GM18861 (cell line): ENCODE results near the gene ARL6IP5.

Experiments used
- ATAC-seq: cut with Tn5 transposase; IDR thresholded peaks from one replicate; pipeline ENCODE4 v1.9.1; 2021; ENCODE audit not compliant: unreplicated experiment

ARL6IP5 gene

DNA sequence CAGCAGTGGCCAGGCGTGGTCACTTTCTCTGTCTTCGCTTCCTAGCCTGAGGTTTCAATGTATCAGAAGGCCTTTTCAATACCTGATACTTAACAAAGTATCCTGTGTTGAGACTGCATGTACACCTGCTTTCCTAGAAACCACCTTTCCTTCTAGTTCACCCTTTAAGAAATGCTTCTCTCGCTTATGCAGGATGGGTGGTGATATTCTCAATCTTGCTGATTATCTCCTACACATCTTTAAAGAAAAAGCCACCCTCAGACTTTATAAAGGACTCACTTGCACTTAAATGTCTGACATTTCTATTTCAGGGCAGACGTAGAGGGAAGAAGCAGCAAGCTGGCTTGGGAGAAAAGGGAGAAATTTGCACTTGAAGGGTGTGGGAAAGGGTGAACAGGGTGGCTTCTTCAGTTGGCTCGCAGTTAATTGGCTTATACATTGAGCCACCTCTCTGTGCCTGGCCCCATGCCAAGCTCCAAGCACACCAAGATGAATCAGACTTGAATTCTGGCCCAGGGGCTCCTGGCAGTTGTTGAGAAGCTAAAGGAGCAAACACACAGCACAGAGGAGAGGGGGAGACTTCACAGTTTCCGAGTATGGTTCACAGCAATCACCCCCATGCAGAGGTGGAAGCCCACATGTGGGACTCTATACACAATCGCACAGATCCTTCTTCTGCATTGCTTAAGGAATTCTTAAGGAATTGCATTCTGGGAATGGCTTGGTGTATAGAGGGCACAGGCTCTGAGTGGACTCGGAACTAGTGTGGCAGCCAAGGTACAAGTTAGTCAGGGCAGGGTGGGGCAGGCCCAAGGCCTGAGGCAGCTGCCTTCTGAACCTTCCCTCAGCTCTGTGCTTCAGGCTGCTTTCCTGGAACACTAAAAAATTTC, 1.3 kb downstream of the ARL6IP5 start:
- ATAC-seq: no peak

DNA sequence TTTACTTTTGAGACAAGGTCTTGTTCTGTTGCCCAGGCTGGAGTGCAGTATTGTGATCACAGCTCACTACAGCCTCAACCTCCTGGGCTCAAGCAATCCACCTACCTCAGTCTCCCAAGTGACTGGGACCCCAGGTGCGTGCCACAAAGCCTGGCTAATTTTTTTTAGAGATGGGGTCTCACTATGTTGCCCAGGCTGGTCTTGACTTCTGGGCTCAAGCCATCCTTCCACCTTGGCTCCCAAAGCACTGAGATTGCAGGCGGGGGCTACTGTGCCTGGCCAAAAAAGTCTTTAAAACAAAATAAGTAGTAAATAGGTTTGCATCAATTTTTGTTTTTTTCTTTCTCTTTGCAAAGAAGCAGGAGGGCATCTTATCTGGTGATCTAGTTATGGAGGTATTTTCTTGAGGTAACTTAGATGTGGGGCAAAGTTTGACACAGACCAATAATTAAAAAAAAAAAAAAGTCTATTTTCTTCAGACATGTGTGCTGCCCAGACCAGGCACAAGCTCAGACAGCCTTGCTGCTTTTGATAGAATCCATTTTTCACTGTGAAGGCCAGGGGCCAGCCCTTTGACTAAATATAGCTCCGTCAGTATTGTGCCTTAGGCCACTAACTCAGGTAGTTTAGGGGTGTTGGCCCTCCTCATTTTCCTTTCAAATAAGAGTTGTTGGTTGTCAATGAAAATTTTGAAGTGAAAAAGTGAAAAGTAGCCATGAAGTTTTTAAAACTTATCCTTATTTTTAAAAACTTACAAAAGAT, 2.5 kb downstream of the ARL6IP5 start:
- ATAC-seq: no peak

DNA sequence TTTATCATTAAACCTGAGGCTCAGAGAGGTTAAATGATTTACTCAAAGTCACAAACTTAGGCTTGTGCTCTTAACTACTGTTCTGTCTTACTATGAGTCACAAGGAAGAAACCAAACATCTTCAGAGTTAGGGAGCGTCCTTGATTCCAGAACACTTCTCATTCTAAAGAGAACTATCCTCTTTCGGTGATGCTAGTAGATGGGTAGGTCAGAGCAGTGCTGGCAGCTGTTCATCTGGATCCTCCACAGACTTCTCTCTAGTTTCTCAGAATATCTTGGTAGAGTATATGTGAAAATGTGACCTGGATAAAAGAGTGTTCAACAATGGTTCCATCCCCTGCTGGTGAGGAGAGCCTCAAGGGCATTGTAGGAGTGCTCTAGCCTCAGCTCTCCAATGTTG, 3.3 kb downstream of the ARL6IP5 start:
- ATAC-seq: peak; percentile 35

DNA sequence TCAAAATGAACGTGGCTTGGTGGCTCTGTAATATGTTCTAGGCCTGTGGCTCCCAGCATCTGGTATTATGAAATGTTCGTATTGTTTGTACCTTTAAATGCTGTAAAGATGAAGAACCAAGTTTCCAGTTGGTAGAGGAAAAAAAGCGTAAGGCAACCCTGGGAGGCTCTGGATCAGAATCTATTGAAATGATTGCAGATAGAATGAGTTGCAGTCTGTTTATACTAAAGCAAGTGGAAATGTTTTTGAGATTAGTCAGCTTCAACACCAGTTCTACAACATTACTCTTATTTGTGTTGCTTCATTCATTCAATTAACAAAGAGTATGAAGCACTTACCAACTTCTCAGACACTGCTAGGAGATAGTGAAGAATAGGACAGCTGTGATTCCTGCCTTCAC, 5.3 kb downstream of the ARL6IP5 start:
- ATAC-seq: no peak

DNA sequence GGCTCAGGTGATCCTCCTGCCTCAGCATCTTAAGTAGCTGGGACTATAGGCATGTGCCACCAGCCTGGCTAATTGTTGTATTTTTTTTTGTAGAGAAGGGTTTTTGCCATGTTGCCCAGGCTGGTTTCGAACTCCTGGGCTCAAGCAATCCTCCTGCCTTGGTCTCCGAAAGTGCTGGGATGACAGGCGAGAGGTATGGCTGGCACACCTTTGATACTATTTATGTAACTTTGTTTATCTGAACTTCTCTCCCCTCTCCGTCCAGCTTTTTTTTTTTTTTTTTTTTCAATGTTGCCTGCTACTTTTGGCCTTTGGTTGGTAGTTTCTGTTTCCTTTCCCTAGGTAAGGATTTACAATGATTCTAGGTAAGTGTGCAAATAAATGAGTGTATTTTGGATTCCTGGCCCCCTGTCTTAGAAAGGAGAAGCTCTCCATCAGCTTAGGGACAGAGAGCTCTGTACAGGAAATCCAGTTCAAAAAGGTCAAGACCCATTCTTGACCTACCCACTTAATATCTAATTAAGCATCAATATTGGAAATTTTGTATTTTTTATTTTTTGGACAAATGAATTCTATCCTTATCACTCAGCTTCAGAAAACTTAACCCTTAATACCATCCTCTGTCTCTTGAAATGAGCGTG, 6.8 kb downstream of the ARL6IP5 start:
- no peak for ATAC-seq

DNA sequence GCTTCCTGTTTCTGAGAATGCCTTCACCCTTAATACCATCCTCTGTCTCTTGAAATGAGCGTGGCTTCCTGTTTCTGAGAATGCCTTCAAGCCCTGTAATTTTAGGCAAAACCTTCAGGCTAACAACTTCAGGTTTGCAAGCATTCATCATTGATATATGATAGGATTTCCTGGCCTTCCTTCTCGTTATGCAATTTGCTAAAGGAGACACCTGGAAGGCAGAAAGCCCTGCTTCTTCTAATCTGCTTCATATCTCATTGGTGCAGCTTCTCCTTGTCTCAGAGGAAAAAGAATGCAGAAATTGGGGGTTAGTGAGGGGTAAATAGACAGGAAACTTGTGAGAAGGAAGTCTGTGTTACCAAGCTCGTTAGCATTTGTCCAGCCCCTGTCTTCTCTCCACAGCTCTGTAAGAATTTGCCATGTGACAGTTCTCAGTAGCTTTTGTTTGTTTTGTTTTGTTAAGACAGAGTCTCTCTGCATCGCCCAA, 7.3 kb downstream of the ARL6IP5 start:
- peak; percentile 71 for ATAC-seq

DNA sequence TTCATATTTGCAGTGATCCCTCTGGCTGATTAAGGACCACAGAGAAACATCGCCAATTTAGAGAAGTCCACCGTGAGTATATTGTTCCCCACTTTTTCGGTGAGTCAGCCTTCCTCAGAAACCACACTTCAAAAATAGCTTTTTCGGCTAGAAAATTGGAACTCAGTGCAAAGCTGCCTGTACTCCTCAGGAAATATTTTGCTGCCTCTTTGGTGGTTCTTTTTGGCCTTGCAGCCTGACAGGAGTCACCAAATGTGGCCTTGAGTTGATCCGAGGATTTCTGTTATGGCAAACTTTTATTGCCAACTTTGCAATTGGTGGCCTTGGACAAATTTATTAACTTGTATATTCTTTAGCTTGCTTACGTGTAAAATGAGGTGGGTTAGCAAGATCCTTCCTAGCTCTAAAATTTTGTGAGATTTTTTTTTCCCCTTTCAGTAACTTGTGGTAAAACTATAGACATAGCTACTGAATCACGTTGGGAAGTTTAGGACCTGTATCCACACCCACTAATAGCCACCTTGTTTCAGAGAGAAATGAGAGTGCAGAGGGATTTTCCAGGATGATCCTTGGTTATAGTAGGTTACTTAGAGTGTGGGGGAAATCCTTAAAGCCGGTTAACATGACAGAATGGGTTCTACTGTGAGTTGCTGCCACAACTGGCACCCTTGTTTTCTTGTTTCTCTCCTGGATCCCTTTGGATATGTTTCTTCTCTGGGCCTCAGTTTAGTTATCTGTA, 9.9 kb downstream of the ARL6IP5 start:
- ATAC-seq: no peak

DNA sequence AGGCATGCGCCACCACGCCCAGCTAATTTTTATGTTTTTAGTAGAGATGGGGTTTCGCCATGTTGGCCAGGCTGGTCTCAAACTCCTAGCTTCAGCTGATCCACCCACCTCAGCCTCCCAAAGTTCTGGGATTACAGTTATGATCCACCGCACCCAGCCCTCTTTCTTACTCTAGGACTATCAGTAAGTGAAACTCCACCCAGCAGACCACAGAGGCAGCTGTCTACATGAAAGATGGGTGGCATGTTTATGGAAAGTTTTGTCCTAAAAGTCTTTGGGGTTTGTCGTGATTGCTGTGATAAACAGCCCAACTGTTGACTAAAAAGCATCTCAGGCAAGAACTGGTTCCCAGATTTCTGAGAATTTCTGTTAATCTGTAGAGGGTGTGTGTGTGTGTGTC, 10.9 kb downstream of the ARL6IP5 start:
- ATAC-seq: no peak

DNA sequence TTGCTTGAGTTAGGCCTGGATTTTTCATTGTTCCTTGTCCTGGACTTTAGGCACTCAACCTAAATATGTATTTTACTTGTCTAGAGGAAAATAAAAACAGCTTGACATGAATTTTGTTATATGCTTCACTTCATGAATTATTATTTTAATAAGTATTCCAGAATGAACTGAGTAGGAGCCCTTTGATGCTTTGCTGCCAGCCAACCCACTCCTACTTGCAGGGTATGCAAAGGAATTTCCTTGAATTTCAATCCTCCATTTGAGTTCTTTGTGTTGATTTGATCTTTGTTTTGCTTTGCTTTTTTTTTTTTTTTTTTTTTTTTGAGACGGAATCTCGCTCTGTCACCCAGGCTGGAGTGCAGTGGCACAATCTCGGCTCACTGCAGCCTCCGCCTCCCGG, 11.6 kb downstream of the ARL6IP5 start:
- no peak for ATAC-seq

DNA sequence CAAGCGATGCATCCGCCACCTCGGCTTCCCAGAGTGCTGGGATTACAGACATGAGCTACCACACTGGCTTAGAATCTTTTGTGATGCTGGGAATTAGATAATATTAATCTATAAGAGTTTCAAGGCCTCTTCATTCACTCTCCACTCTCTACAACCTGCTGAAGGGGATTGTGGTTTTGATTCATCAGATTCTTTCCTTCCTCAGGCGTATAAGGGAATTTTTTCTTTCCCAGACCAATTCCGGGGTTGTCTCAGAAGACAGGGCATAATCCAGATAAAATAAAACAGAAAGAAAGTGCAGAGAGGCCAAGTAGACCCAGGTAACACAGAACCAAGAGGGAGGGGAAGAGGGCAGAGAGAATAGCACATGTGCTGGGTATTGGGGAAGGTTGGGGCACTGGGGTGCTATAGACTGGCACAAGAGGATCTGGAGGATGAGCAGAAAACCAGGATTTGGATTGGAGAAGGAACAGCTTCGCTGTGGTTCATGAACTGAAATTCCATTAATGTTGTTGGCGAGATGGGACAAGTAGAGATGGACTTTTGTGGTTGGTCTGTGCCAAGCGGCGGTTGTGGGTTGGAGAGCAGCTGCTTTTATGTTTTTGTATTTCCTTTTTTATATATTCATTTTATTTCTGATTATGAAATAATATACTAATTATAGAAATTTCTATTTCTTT, 12.8 kb downstream of the ARL6IP5 start:
- ATAC-seq: no peak

DNA sequence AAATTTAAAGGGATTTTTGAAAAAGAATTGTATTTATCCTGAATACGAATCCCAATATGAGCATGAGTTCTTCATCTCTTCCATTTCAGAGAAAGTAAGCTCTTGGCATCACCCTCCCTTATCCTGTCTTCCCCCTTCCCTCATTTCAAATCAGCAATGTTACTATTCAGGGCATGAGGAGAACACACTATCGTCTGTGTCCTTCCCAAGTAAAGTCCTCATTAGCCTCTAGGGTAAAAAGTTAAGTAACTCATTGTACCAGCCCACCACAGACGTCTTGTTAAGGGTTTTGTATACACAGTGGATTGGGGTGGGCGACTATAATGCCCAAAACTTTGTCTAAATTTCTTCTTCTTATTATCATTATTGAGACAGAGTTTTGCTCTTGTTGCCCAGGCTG, 14.8 kb downstream of the ARL6IP5 start:
- no peak for ATAC-seq

DNA sequence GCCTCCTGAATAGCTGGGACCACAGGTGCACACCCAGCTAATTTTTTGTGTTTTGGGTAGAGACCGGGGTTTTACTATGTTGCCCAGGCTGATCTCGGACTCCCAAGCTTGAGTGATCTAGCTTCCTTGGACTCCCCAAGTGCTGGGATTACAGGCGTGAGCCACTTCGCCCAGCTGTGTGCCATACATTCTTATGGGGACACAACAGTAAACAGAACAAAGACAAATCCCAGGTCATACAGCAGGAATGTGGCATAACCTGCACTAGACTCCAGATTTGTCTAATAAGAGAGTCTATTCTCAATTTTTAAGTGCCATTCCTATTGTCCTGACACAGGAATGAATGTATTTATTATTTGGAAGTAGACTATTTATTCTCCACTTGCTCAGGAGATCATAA, 17.6 kb downstream of the ARL6IP5 start:
- ATAC-seq: no peak

DNA sequence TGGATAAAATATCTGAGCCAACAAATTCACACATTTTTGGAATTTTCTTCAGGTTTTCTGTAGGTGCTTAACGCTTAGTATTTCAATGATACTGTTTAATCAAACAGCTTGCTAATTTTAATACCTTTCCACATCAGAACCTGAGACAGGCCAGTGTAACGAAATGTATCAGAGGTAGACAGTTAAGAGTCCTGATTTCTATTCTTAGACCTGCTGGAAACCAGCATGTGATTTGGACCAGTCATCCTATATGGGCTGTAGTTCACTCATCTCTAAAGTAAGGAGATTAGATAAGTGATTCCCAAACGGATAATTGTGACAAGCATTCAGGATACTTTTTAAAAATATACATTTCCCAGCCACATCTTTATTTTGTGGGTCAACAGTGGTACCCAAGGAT, 18.4 kb downstream of the ARL6IP5 start:
- no peak for ATAC-seq

DNA sequence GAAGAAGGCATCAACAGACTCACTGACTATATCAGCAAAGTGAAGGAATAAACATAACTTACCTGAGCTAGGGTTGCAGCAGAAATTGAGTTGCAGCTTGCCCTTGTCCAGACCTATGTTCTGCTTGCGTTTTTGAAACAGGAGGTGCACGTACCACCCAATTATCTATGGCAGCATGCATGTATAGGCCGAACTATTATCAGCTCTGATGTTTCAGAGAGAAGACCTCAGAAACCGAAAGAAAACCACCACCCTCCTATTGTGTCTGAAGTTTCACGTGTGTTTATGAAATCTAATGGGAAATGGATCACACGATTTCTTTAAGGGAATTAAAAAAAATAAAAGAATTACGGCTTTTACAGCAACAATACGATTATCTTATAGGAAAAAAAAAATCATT, 19.8 kb downstream of the ARL6IP5 start:
- ATAC-seq: no peak

DNA sequence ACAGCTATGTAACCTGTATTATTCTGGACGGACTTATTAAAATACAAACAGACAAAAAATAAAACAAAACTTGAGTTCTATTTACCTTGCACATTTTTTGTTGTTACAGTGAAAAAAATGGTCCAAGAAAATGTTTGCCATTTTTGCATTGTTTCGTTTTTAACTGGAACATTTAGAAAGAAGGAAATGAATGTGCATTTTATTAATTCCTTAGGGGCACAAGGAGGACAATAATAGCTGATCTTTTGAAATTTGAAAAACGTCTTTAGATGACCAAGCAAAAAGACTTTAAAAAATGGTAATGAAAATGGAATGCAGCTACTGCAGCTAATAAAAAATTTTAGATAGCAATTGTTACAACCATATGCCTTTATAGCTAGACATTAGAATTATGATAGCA, 20.6 kb downstream of the ARL6IP5 start:
- no peak for ATAC-seq

DNA sequence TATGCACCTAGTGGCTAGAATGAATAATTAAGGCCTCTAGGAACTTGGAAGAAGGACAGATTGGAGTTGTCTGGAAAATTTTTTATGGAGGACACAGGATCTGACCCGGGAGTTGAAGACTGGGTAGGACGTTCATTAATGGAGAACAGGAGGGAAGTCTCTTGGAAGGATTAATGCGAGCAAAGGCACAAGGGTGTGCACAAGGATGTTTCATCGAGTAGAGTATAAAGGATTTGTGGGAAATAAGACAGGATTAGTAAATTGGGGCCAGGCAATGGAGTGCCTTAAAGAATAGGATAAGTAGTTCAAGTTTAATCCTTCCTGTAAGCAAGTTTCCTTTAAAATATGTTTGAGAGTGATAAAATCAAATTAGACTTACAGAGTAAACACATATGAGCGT, 23.1 kb downstream of the ARL6IP5 start:
- ATAC-seq: no peak

DNA sequence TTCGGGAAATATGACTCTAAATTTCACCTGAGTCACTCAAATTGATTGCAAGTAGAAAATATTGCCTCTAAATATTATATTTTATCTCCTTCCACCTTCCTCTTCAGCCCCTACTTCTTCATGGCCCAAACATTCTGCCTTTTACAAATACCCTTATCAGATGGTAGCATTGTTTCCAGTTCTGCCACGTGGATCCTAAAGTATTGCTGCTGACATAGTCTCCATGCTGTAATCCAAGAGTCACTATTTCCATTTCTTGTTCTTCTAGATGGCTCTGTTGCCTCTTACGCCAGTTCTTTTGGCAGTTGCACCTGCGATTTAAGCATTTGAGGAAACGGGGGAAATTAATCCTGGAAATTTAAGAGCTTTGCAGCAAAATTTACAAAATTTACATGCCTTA, 24.1 kb downstream of the ARL6IP5 start:
- ATAC-seq: no peak

DNA sequence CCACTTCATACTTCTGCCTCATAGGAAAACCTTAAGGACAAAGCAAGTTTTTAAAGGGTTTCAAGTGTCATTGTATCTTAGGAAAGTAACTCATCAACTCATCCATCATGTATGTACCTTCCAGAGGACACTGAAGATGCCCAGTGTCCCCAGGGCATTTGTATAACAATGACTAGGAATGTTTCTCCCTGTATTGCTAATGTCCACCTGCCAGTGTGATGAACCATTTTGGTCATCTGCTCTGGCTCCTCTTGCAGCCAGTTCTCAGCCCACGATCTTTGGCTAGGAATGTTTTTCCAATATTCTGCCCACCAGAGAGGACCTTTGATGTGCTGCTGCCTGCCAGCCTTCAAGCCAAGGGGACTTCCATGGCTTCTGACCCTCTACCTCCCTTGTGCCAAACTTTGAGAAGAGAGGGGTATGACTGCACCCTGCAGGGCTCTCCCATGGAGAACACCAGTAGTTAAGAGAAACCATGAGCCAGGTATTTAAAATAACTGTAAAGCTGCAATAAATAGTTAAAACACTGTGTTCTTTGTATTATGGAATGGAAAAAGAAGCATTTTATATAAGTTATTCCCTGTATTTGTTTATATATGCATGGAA, 26.3 kb downstream of the ARL6IP5 start:
- no peak for ATAC-seq

DNA sequence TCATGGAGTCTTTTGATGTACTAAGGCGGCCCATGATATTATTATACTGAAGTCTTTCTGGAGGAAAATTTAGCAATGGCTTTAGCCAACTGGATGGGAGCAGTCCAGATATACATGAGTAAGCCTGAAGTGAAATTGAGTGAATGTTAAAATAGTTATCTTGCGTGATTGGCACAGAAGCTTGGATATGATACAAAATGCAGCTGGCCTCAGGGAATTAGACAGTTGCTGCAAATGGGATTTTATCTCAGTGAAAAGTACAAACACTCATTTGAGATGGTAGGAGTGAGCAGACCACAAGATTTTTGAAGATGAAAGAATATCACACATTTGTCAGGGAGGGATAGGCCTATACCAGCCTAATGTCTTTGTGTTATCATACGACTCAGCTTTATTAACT, 28.8 kb downstream of the ARL6IP5 start:
- no peak for ATAC-seq

DNA sequence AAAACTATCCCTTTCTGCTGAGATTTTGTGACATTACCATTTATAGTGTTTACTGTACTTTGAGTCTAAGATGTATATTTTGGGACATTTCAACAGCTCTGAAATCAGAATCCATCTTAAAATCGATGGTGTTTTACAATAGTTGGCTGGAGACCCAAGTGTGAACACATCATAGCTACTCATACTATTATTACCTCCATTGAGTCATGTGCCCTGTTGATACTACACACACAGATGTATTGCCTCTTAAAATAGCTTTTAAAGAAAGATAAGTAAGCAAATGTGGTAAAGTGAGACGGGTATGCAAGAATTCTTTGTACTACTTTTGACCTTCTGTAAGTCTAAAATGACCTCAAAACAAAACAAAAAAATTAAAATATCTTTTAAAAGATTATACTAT, 31.0 kb downstream of the ARL6IP5 start:
- ATAC-seq: no peak
